ENCODE measurements around the gene GRHPR. TPM values are rescaled to one million over a fixed set of nuclear protein-coding genes. Genes with fewer than 3 reads are reported as not detected.
"Not testable (repeated sequence)": the region's sequence is repeated elsewhere in the genome, so short reads cannot be mapped to it uniquely, and the experiment has no call there.

The GRHPR gene
- total RNA-seq, 2 experiments from 2014 or later = 51.2 to 51.5 TPM

- ChIA-PET POLR2A (interaction anchor here (0.9 to 1.3 kb wide), 2 partner anchors 9 to 175 kb away, joined by 3 read pairs; partner anchors contain the start of gene TOMM5), CTCF (no interaction called here)
- H3K9me3 Mint-ChIP-seq = no peaks in the 10 kb centered on the region
- H3K36me3 Mint-ChIP-seq (ENCODE audit: low read depth) = no peaks in the 10 kb centered on the region
- no peak for DNase-seq
- H3K27ac Mint-ChIP-seq = no peak overlapping the region
- H3K4me1 Mint-ChIP-seq = peaks cover 16% of the 10 kb centered on the region
- H3K27me3 Mint-ChIP-seq = peaks cover 14% of the 10 kb centered on the region
- H3K4me3 Mint-ChIP-seq = no peak overlapping the region
These were observed 4.5 kb upstream of the GRHPR start for GRCh38 chr9:37417857-37418618.

DNA sequence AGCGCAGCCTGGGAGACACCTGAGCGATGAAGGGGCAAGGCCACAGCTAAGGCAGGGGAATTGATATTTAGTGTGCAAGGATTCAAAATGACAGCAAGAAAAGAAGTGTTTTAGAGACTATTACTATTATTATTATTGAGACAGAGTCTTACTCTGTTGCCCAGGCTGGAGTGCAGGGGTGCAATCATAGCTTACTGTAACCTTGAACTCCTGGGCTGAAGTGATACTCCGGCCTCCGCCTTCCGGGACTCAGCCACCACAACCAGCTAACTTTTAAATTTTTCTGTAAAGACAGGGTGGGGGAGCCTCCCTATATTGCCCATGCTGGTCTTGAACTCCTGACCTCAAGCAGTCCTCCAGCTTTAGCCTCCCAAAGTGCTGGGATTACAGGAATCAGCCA is 3.3 kb upstream of the GRHPR start:
- Mint-ChIP-seq H3K4me1 (peaks cover 28% of the 10 kb centered on the region), H3K27me3 (peaks cover 10% of the 10 kb centered on the region), H3K9me3 (no peaks in the 10 kb centered on the region), H3K36me3 (ENCODE audit: low read depth) (no peaks in the 10 kb centered on the region), H3K4me3 (no peak overlapping the region), H3K27ac (no peak overlapping the region)
- CTCF ChIA-PET = no interaction called here
- POLR2A ChIA-PET = no interaction called here
- DNase-seq = no peak

- Mint-ChIP-seq H3K4me1 (peaks cover 25% of the 10 kb centered on the region), H3K36me3 (ENCODE audit: low read depth) (no peaks in the 10 kb centered on the region), H3K27ac (no peak overlapping the region), H3K27me3 (no peaks in the 10 kb centered on the region), H3K4me3 (no peak overlapping the region), H3K9me3 (no peaks in the 10 kb centered on the region)
- no peak for DNase-seq
- CTCF ChIA-PET = no interaction called here
- POLR2A ChIA-PET = interaction anchor here (3.3 kb wide), 1 partner anchor 45 kb away, joined by 12 read pairs; the partner anchor contains the start of gene ZBTB5
These were observed 2.0 kb upstream of the GRHPR start for GRCh38 chr9:37420271-37421215.

- no peak for DNase-seq
- no peaks in the 10 kb centered on the region for H3K9me3 Mint-ChIP-seq
- H3K4me3 Mint-ChIP-seq = peak overlapping the region; percentile 85
- peak overlapping the region; percentile 72 for H3K27ac Mint-ChIP-seq
- H3K4me1 Mint-ChIP-seq = peaks cover 25% of the 10 kb centered on the region
- no peaks in the 10 kb centered on the region for H3K27me3 Mint-ChIP-seq
- H3K36me3 Mint-ChIP-seq (ENCODE audit: low read depth) = peaks cover 11% of the 10 kb centered on the region
- POLR2A ChIA-PET = interaction anchor here (0.6 to 3.3 kb wide), 6 partner anchors 9 to 170 kb away, joined by 3 to 12 read pairs (median 4); partner anchors contain the start of genes POLR1E, TOMM5 and ZBTB5
- CTCF ChIA-PET = interaction anchor here (2.4 kb wide), 1 partner anchor 14 kb away, joined by 9 read pairs; no protein-coding TSS in a partner anchor
These were observed 595 bp upstream of the GRHPR start for GRCh38 chr9:37421914-37422288.

DNA sequence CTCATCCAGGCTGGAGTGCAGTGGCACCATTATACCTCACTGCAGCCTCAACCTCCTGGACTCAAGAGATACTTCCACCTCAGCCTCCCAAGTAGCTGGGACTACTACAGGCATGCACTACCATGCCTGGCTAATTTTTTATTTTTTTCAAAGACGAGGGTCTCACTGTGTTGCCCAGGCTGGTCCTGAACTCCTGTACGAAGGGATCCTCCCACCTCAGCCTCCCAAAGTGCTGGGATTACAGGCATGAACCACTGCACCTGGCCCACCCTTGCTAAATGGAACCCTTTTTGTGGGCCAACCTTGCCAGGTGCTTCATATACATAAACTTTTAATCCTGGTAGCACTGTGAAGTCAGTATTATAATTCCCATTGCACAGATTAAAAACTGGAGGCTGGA is 1.0 kb downstream of the GRHPR start:
- ChIA-PET CTCF (interaction anchor here (2.4 kb wide), 1 partner anchor 15 kb away, joined by 9 read pairs; no protein-coding TSS in a partner anchor), POLR2A (interaction anchor here (1.1 to 3.3 kb wide), 5 partner anchors 33 to 168 kb away, joined by 3 to 12 read pairs (median 4); partner anchors contain the start of genes POLR1E, TOMM5 and ZBTB5)
- H3K27me3 Mint-ChIP-seq = no peaks in the 10 kb centered on the region
- H3K27ac Mint-ChIP-seq = peak overlapping the region; percentile 72
- peaks cover 25% of the 10 kb centered on the region for H3K4me1 Mint-ChIP-seq
- DNase-seq = no peak
- H3K9me3 Mint-ChIP-seq = no peaks in the 10 kb centered on the region
- peak overlapping the region; percentile 85 for H3K4me3 Mint-ChIP-seq
- peaks cover 19% of the 10 kb centered on the region for H3K36me3 Mint-ChIP-seq (ENCODE audit: low read depth)

- DNase-seq = no peak
- no peak overlapping the region for H3K27ac Mint-ChIP-seq
- ChIA-PET CTCF (interaction anchor here (2.4 kb wide), 1 partner anchor 16 kb away, joined by 9 read pairs; no protein-coding TSS in a partner anchor), POLR2A (interaction anchor here (1.1 to 1.6 kb wide), 3 partner anchors 39 to 62 kb away, joined by 3 to 11 read pairs (median 5); partner anchors contain the start of genes POLR1E and ZBTB5)
- H3K27me3 Mint-ChIP-seq = no peaks in the 10 kb centered on the region
- H3K9me3 Mint-ChIP-seq = no peaks in the 10 kb centered on the region
- peak overlapping the region; percentile 85 for H3K4me3 Mint-ChIP-seq
- peaks cover 24% of the 10 kb centered on the region for H3K4me1 Mint-ChIP-seq
- H3K36me3 Mint-ChIP-seq (ENCODE audit: low read depth) = peaks cover 19% of the 10 kb centered on the region
These were observed 1.7 kb downstream of the GRHPR start for GRCh38 chr9:37424204-37424685.

- ChIA-PET CTCF (no interaction called here), POLR2A (interaction anchor here (1.6 kb wide), 2 partner anchors 41 to 61 kb away, joined by 5 to 11 read pairs; partner anchors contain the start of genes POLR1E and ZBTB5)
These were observed 2.3 kb downstream of the GRHPR start for GRCh38 chr9:37424686-37425297.

GRCh38 chr9:37425298-37425752 is 2.8 kb downstream of the GRHPR start:
- no peak overlapping the region for H3K27ac Mint-ChIP-seq
- ChIA-PET POLR2A (interaction anchor here (1.6 kb wide), 1 partner anchor 41 kb away, joined by 11 read pairs; the partner anchor contains the start of gene ZBTB5), CTCF (no interaction called here)
- H3K9me3 Mint-ChIP-seq = no peaks in the 10 kb centered on the region
- no peaks in the 10 kb centered on the region for H3K27me3 Mint-ChIP-seq
- no peak for DNase-seq
- H3K4me1 Mint-ChIP-seq = peaks cover 24% of the 10 kb centered on the region
- H3K4me3 Mint-ChIP-seq = no peak overlapping the region
- H3K36me3 Mint-ChIP-seq (ENCODE audit: low read depth) = peaks cover 19% of the 10 kb centered on the region

More at GRCh38 chr9:37424686-37425297, 2.3 kb downstream of the GRHPR start:
- Mint-ChIP-seq H3K36me3 (ENCODE audit: low read depth) (peaks cover 19% of the 10 kb centered on the region), H3K27me3 (no peaks in the 10 kb centered on the region), H3K4me3 (no peak overlapping the region), H3K9me3 (no peaks in the 10 kb centered on the region), H3K27ac (no peak overlapping the region), H3K4me1 (peaks cover 24% of the 10 kb centered on the region)
- DNase-seq = no peak

- H3K4me3 Mint-ChIP-seq, CTCF ChIA-PET: not testable (repeated sequence)
- POLR2A ChIA-PET = interaction anchor here (0.9 kb wide), 1 partner anchor 8 kb away, joined by 3 read pairs; no protein-coding TSS in a partner anchor
These were observed 3.9 kb downstream of the GRHPR start for GRCh38 chr9:37426431-37426830.

DNA sequence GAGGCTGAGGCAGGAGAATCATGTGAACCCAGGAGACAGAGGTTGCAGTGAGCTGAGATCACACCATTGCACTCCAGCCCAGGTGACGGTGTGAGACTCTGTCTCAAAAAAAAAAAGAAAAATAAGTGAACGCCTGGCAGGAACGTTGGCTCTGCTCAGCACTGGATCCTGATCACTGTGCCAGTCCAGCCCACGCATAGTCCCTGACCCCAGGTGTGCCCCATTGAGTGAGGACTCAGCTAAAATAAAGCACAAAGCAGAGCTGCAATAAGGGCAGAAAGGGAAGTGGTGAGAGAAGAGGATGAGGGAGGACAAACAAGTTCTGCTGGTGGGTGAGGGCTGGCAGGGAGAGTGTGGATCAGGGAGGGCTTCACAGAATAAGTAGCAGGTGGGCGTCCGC is 4.3 kb downstream of the GRHPR start:
- ChIA-PET POLR2A (interaction anchor here (0.9 kb wide), 1 partner anchor 9 kb away, joined by 3 read pairs; no protein-coding TSS in a partner anchor), CTCF (no interaction called here)
- no peaks in the 10 kb centered on the region for H3K27me3 Mint-ChIP-seq
- H3K27ac Mint-ChIP-seq = no peak overlapping the region
- H3K4me1 Mint-ChIP-seq = peaks cover 23% of the 10 kb centered on the region
- H3K4me3 Mint-ChIP-seq = no peak overlapping the region
- no peaks in the 10 kb centered on the region for H3K9me3 Mint-ChIP-seq
- DNase-seq = no peak
- H3K36me3 Mint-ChIP-seq (ENCODE audit: low read depth) = peaks cover 19% of the 10 kb centered on the region

More at GRCh38 chr9:37426431-37426830, 3.9 kb downstream of the GRHPR start:
- not testable (repeated sequence) for H3K9me3 Mint-ChIP-seq, H3K27ac Mint-ChIP-seq, H3K27me3 Mint-ChIP-seq, DNase-seq
- peaks cover 24% of the 10 kb centered on the region for H3K4me1 Mint-ChIP-seq
- H3K36me3 Mint-ChIP-seq (ENCODE audit: low read depth) = peaks cover 19% of the 10 kb centered on the region

- Mint-ChIP-seq H3K36me3 (ENCODE audit: low read depth) (peaks cover 23% of the 10 kb centered on the region), H3K4me1 (peaks cover 17% of the 10 kb centered on the region), H3K4me3 (no peak overlapping the region), H3K27ac (no peak overlapping the region), H3K27me3 (no peaks in the 10 kb centered on the region), H3K9me3 (no peaks in the 10 kb centered on the region)
- DNase-seq = no peak
- ChIA-PET POLR2A (no interaction called here), CTCF (no interaction called here)
These were observed 5.8 kb downstream of the GRHPR start for GRCh38 chr9:37428345-37428744.
